Fibroblast of lung (primary cell): ENCODE results near the gene CRHR1. TPM values are rescaled to one million over a fixed set of nuclear protein-coding genes. Genes with fewer than 3 reads are reported as not detected.

Experiments
- DNase-seq, 2 donors: peaks; one replicate each; pipeline versions ENCODE4 v3.0.0 to v3.0.0-alpha.2; 2010; ENCODE audit warnings: low read depth in 2 of 2
- H2AFZ ChIP-seq: 2 replicates; pipeline ENCODE4 v1.5.1; 2012; ENCODE audit warnings: low read length, control low read depth, inconsistent platforms
- H3K27ac ChIP-seq: 2 replicates; pipeline ENCODE4 v1.5.1; 2011; ENCODE audit warnings: low read length, control low read depth; ENCODE audit not compliant: insufficient read depth
- H3K27me3 ChIP-seq: 2 replicates; pipeline ENCODE4 v1.5.1; 2011; ENCODE audit warnings: mild to moderate bottlenecking, low read length; ENCODE audit not compliant: control insufficient read depth, insufficient read depth
- H3K36me3 ChIP-seq: 2 replicates; pipeline ENCODE4 v1.5.1; 2011; ENCODE audit warnings: low read length; ENCODE audit not compliant: control insufficient read depth, insufficient read depth
- H3K4me1 ChIP-seq: 2 replicates; pipeline ENCODE4 v1.5.1; 2011; ENCODE audit warnings: low read length; ENCODE audit not compliant: control insufficient read depth, insufficient read depth; ENCODE audit errors: extremely low read depth
- H3K4me2 ChIP-seq: 2 replicates; pipeline ENCODE4 v1.5.1; 2011; ENCODE audit warnings: low read length, control low read depth; ENCODE audit not compliant: insufficient read depth; ENCODE audit errors: extremely low read depth
- H3K4me3 ChIP-seq, 4 experiments: fragments of 200-600 bp in 1 of 4; sonication (generic) in 1 of 4; replicated peaks in 1 of 4; 2 replicates each; pipeline ENCODE4 v1.5.1; 2011 to 2016; ENCODE audit warnings: low read length in 4 of 4, low read depth in 3 of 4, mild to moderate bottlenecking in 3 of 4, control low read depth in 2 of 4, inconsistent platforms in 1 of 4, mixed read lengths in 1 of 4; ENCODE audit not compliant: insufficient read depth in 1 of 4; ENCODE audit errors: control extremely low read depth in 1 of 4
- H3K79me2 ChIP-seq: 2 replicates; pipeline ENCODE4 v1.5.1; 2012; ENCODE audit warnings: mild to moderate bottlenecking, low read length, inconsistent platforms; ENCODE audit not compliant: control insufficient read depth, insufficient read depth
- H3K9ac ChIP-seq: 2 replicates; pipeline ENCODE4 v1.5.1; 2011; ENCODE audit warnings: mild to moderate bottlenecking, low read length, control low read depth; ENCODE audit not compliant: insufficient read depth
- H3K9me3 ChIP-seq: 2 replicates; pipeline ENCODE4 v1.5.1; 2012; ENCODE audit warnings: low read depth, low read length; ENCODE audit not compliant: control insufficient read depth, insufficient read depth
- H4K20me1 ChIP-seq: 2 replicates; pipeline ENCODE4 v1.5.1; 2011; ENCODE audit warnings: low read length; ENCODE audit not compliant: control insufficient read depth, insufficient read depth; ENCODE audit errors: extremely low read depth
- CTCF ChIP-seq, 2 donors: IDR thresholded peaks in 1 of 2; conservative IDR thresholded peaks in 1 of 2; 1 replicate in 1 of 2; 2 replicates in 1 of 2; pipeline ENCODE4 v1.5.1; 2011 to 2012; ENCODE audit warnings: low read length in 2 of 2, control low read depth in 1 of 2, inconsistent platforms in 1 of 2, low read depth in 1 of 2, mild to moderate bottlenecking in 1 of 2
- EZH2 ChIP-seq: IDR thresholded peaks from 2 replicates; pipeline ENCODE4 v1.5.1; 2012; ENCODE audit warnings: low read length, control low read depth, mild to moderate bottlenecking; ENCODE audit errors: missing control alignments
- polyA plus RNA-seq, 2 donors: library from polyadenylated mRNA; depleted of rRNA in 1 of 2; stranded (reverse) in 1 of 2; unstranded in 1 of 2; fragments of >200 nt; gene quantifications; 2 replicates each; pipeline ENCODE4 v1.2.1, GENCODE V29; 2011 to 2012; ENCODE audit warnings: missing spikeins in 1 of 2
- total RNA-seq: library from RNA; depleted of rRNA; stranded (reverse); fragments of >200 nt; gene quantifications from 2 replicates; pipeline ENCODE4 v1.2.1, GENCODE V29; 2014

The CRHR1 gene
- total and polyA plus RNA-seq, 2 donors (not counting 1 experiment from before 2014, with no cell fraction given) = not detected

DNA sequence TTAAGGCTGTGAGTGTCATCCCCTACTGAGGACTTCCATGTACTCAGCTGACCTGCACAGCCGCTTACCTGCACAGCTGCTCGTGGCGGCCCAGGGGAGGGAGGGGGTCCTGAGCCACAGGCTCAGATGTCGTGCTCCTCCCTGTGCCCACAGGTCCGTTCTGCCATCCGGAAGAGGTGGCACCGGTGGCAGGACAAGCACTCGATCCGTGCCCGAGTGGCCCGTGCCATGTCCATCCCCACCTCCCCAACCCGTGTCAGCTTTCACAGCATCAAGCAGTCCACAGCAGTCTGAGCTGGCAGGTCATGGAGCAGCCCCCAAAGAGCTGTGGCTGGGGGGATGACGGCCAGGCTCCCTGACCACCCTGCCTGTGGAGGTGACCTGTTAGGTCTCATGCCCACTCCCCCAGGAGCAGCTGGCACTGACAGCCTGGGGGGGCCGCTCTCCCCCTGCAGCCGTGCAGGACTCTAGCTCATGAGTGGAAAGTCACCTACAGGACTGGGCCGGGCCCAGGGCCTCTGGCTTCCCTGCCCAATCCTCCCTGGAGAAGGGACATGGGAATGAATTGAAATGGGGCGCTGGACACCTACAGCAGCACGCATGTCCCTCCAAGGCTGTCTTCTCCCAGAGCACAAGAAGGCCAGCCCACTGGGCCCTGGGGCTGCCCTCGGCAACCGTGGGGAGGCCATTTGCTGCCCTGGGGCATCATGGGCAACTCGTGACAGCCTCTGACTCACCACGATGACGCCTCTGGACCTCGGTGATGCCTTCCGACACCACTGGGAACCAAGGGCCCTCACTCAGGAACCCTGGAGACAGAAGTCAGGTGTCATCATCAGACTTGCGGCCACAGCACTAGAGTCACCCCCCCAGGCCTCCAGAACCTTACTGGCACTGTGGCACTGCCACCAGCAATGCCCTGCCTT lies 50.6 kb downstream of the CRHR1 start:
- Histone ChIP-seq H3K79me2 (no peaks in the 10 kb centered on the region), H3K36me3 (no peaks in the 10 kb centered on the region), H2AFZ (no peak overlapping the region), H4K20me1 (no peaks in the 10 kb centered on the region), H3K4me3 (no peak overlapping the region), H3K4me1 (no peaks in the 10 kb centered on the region), H3K9me3 (no peaks in the 10 kb centered on the region), H3K9ac (no peak overlapping the region), H3K27me3 (no peaks in the 10 kb centered on the region), H3K4me2 (no peak overlapping the region), H3K27ac (no peak overlapping the region)
- no peak for DNase-seq
- no peak for TF ChIP-seq CTCF (conservative IDR thresholded peaks at IDR 0.05 in 1 of 2, IDR thresholded peaks at IDR 0.05 in 1 of 2; ENCODE audit: low read depth in 1 of 2, low read length in 2 of 2)
- TF ChIP-seq EZH2 = no peak

GRCh38 chr17:45835481-45835880 lies 51.4 kb downstream of the CRHR1 start:
- H3K27ac ChIP-seq = no peak overlapping the region
- no peak overlapping the region for H2AFZ ChIP-seq
- no peaks in the 10 kb centered on the region for H3K36me3 ChIP-seq
- H4K20me1 ChIP-seq = no peaks in the 10 kb centered on the region
- no peak for TF ChIP-seq EZH2
- TF ChIP-seq CTCF (conservative IDR thresholded peaks at IDR 0.05 in 1 of 2, IDR thresholded peaks at IDR 0.05 in 1 of 2; ENCODE audit: low read depth in 1 of 2, low read length in 2 of 2) = no peak
- H3K9me3 ChIP-seq = no peaks in the 10 kb centered on the region
- no peaks in the 10 kb centered on the region for H3K79me2 ChIP-seq
- no peaks in the 10 kb centered on the region for H3K4me1 ChIP-seq
- no peak overlapping the region for H3K4me2 ChIP-seq
- no peak overlapping the region for H3K9ac ChIP-seq
- no peaks in the 10 kb centered on the region for H3K27me3 ChIP-seq
- H3K4me3 ChIP-seq = no peak overlapping the region
- no peak for DNase-seq

DNA sequence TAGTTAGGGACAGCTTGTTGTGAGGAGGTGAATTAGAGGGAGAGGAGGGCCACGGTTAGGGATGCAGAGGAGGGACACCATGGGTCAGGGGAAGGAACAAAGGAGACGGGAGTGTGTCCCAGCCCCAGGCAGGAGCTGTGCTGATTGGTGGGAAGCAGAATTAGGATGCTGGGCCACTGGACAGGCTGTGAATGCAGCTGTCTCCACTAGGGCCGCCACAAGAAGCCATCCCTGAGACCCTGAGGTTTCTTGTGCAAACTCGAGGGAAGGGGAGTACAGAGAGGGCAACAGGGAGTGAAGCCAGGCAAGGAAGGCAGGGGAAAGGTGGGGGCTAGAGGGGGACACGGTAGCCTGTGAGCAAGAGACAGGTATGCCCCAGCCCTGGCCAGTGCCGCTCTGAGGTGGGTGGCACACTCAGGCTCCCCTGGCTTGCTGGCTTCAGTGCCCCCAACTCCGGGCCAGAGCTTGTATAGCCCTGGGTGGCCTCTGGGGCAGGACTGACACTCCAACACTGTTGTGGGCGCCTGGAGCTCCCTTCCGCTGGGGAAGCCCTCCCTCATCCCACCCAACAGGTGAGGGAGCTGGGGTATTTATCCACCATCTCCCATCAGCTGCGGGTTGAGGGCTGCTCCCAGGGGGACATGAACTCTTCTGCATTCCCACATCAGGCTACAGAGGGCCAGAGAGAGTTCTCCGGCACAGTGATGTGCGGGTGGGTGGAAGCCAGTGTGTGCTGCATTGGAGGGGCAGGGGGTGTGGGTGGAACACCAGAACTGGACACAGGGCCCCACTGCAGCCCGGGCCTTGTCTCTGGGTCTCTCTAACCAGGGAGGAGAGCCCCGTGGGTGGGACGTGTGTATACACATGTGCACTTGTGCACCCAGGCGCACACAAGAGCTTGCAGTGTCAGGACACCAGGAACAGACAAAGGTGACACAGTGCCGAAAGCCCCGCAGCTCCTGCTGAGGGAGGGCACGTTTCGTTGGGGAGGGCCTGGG lies 52.2 kb downstream of the CRHR1 start:
- Histone ChIP-seq H2AFZ (no peak overlapping the region), H3K4me3 (no peak overlapping the region), H3K79me2 (no peaks in the 10 kb centered on the region), H3K9me3 (no peaks in the 10 kb centered on the region), H3K27ac (no peak overlapping the region), H3K4me1 (no peaks in the 10 kb centered on the region), H4K20me1 (no peaks in the 10 kb centered on the region), H3K4me2 (no peak overlapping the region), H3K9ac (no peak overlapping the region), H3K27me3 (no peaks in the 10 kb centered on the region), H3K36me3 (no peaks in the 10 kb centered on the region)
- no peak for DNase-seq
- TF ChIP-seq CTCF (conservative IDR thresholded peaks at IDR 0.05 in 1 of 2, IDR thresholded peaks at IDR 0.05 in 1 of 2; ENCODE audit: low read depth in 1 of 2, low read length in 2 of 2) (no peak), EZH2 (no peak)
